Trophoblast cell (in vitro differentiated cells and primary cell): ENCODE measurements around the gene UBE2L5.

Experiments used
- DNase-seq, 2 donors: peaks; one replicate each; pipeline ENCODE4 v3.0.0-alpha.2; 2016
- H2AFZ ChIP-seq: 2 replicates; pipeline ENCODE4 v1.6.1; 2013; ENCODE audit warnings: low read length, moderate library complexity, mild to moderate bottlenecking; ENCODE audit not compliant: insufficient read depth, poor library complexity
- H2AK5ac ChIP-seq: 2 replicates; pipeline ENCODE4 v1.6.1; 2013; ENCODE audit warnings: mild to moderate bottlenecking, low read length
- H2BK120ac ChIP-seq: 2 replicates; pipeline ENCODE4 v1.6.1; 2013; ENCODE audit warnings: low read length, mild to moderate bottlenecking, moderate library complexity; ENCODE audit not compliant: insufficient read depth, poor library complexity
- H2BK12ac ChIP-seq: 2 replicates; pipeline ENCODE4 v1.6.1; 2013; ENCODE audit warnings: mild to moderate bottlenecking, low read length, moderate library complexity
- H2BK5ac ChIP-seq: 2 replicates; pipeline ENCODE4 v1.6.1; 2013; ENCODE audit warnings: low read length, low read depth, moderate library complexity, mild to moderate bottlenecking; ENCODE audit not compliant: poor library complexity
- H3K14ac ChIP-seq: 2 replicates; pipeline ENCODE4 v1.6.1; 2013; ENCODE audit warnings: mild to moderate bottlenecking, low read length
- H3K18ac ChIP-seq: 2 replicates; pipeline ENCODE4 v1.6.1; 2013; ENCODE audit warnings: mild to moderate bottlenecking, low read length
- H3K23ac ChIP-seq: 2 replicates; pipeline ENCODE4 v1.6.1; 2013; ENCODE audit warnings: low read length
- H3K27ac ChIP-seq: 2 replicates; pipeline ENCODE4 v1.5.1; 2013; ENCODE audit warnings: low read depth, mild to moderate bottlenecking, inconsistent platforms, low read length, moderate library complexity
- H3K27me3 ChIP-seq: 2 replicates; pipeline ENCODE4 v1.6.1; 2013; ENCODE audit warnings: inconsistent platforms, mild to moderate bottlenecking, low read length, moderate library complexity; ENCODE audit not compliant: insufficient read depth
- H3K36me3 ChIP-seq, 2 experiments: 1 replicate in 1 of 2; 2 replicates in 1 of 2; pipeline ENCODE4 v1.6.1; 2013; ENCODE audit warnings: low read length in 2 of 2, mild to moderate bottlenecking in 2 of 2, moderate library complexity in 1 of 2; ENCODE audit not compliant: insufficient read depth in 2 of 2, control insufficient read depth in 1 of 2
- H3K4ac ChIP-seq: 2 replicates; pipeline ENCODE4 v1.6.1; 2013; ENCODE audit warnings: low read depth, mild to moderate bottlenecking, low read length, moderate library complexity
- H3K4me1 ChIP-seq, 2 experiments: 1 replicate in 1 of 2; 2 replicates in 1 of 2; pipeline ENCODE4 v1.6.1; 2013; ENCODE audit warnings: low read length in 2 of 2, mild to moderate bottlenecking in 2 of 2, moderate library complexity in 1 of 2; ENCODE audit not compliant: insufficient read depth in 2 of 2, control insufficient read depth in 1 of 2
- H3K4me2 ChIP-seq: 2 replicates; pipeline ENCODE4 v1.6.1; 2013; ENCODE audit warnings: inconsistent platforms, mild to moderate bottlenecking, low read length, moderate library complexity
- H3K4me3 ChIP-seq: 2 replicates; pipeline ENCODE4 v1.5.1; 2013; ENCODE audit warnings: mild to moderate bottlenecking, low read depth, low read length, inconsistent platforms
- H3K79me1 ChIP-seq: one replicate; pipeline ENCODE4 v1.6.1; 2013; ENCODE audit warnings: low read length
- H3K79me2 ChIP-seq: 2 replicates; pipeline ENCODE4 v1.6.1; 2013; ENCODE audit warnings: low read length, mild to moderate bottlenecking; ENCODE audit not compliant: control insufficient read depth, insufficient read depth, poor library complexity
- H3K9ac ChIP-seq: 2 replicates; pipeline ENCODE4 v1.6.1; 2013; ENCODE audit warnings: mild to moderate bottlenecking, low read length
- H3K9me3 ChIP-seq: 2 replicates; pipeline ENCODE4 v1.6.1; 2013; ENCODE audit warnings: low read depth, mild to moderate bottlenecking, control low read depth, inconsistent platforms, low read length; ENCODE audit not compliant: insufficient read depth
- H4K12ac ChIP-seq: 2 replicates; pipeline ENCODE4 v1.6.1; 2013; ENCODE audit warnings: low read depth, mild to moderate bottlenecking, low read length, moderate library complexity
- H4K8ac ChIP-seq: 2 replicates; pipeline ENCODE4 v1.6.1; 2013; ENCODE audit warnings: low read depth, mild to moderate bottlenecking, low read length, moderate library complexity
- H4K91ac ChIP-seq: one replicate; pipeline ENCODE4 v1.6.1; 2013; ENCODE audit warnings: low read depth, mild to moderate bottlenecking, low read length, moderate library complexity
- WGBS: extraction: QIAGEN DNeasy Blood & Tissue Kit; methylation state at CpG from one replicate; pipeline ENCODE4 v1.1.7; 2013; ENCODE audit warnings: missing lambda C conversion rate; ENCODE audit not compliant: insufficient read length, insufficient coverage; ENCODE audit errors: extremely low coverage; 5-methylcytosine and 5-hydroxymethylcytosine counted together

UBE2L5 gene

GRCh38 chr13:30388406-30389283 lies 33.6 kb upstream of the UBE2L5 start:
- Histone ChIP-seq H3K4me1 (peaks cover 5 to 6% of the 10 kb centered on the region in 2 experiments), H3K27me3 (peaks cover 2% of the 10 kb centered on the region), H4K91ac (no peak overlapping the region), H3K4ac (no peak overlapping the region), H3K27ac (peak overlapping the region; percentile 14), H4K8ac (no peak overlapping the region), H3K14ac (no peak overlapping the region), H3K79me1 (no peaks in the 10 kb centered on the region), H2BK12ac (no peak overlapping the region), H3K4me2 (peak overlapping the region; percentile 29), H3K4me3 (no peak overlapping the region), H2AK5ac (no peak overlapping the region), H3K23ac (no peak overlapping the region), H3K9me3 (no peaks in the 10 kb centered on the region), H3K79me2 (no peaks in the 10 kb centered on the region), H3K36me3 (no peaks in the 10 kb centered on the region), H2BK120ac (no peak overlapping the region), H3K9ac (no peak overlapping the region), H4K12ac (no peak overlapping the region), H3K18ac (no peak overlapping the region), H2AFZ (peak overlapping the region; percentile 27), H2BK5ac (peak overlapping the region; percentile 32)
- no CpG with 5 or more reads among the region's 15 CpGs for WGBS
- DNase-seq = peak; percentile 85 to 86

- H2AFZ ChIP-seq = no peak overlapping the region
Measured at GRCh38 chr13:30391956-30392680, 30.2 kb upstream of the UBE2L5 start.

GRCh38 chr13:30392681-30393045 lies 29.6 kb upstream of the UBE2L5 start:
- no peak overlapping the region for H2BK5ac ChIP-seq
- H3K9me3 ChIP-seq = no peaks in the 10 kb centered on the region
- H3K79me2 ChIP-seq = no peaks in the 10 kb centered on the region
- peaks cover 3% of the 10 kb centered on the region for H3K79me1 ChIP-seq
- H2BK120ac ChIP-seq = no peak overlapping the region
- H3K4me3 ChIP-seq = no peak overlapping the region
- H3K27ac ChIP-seq = no peak overlapping the region
- no peak overlapping the region for H3K18ac ChIP-seq
- H3K14ac ChIP-seq = no peak overlapping the region
- H3K4me1 ChIP-seq = peaks cover 6 to 10% of the 10 kb centered on the region in 2 experiments
- peaks cover 4% of the 10 kb centered on the region for H3K27me3 ChIP-seq
- H3K4ac ChIP-seq = no peak overlapping the region
- no peak overlapping the region for H4K91ac ChIP-seq
- DNase-seq = no peak
- no peak overlapping the region for H2BK12ac ChIP-seq
- no peak overlapping the region for H2AFZ ChIP-seq
- no CpG with 5 or more reads among the region's 5 CpGs for WGBS
- H3K9ac ChIP-seq = no peak overlapping the region
- no peaks in the 10 kb centered on the region for H3K36me3 ChIP-seq
- no peak overlapping the region for H4K12ac ChIP-seq
- H3K4me2 ChIP-seq = no peak overlapping the region
- H2AK5ac ChIP-seq = no peak overlapping the region
- no peak overlapping the region for H4K8ac ChIP-seq
- H3K23ac ChIP-seq = no peak overlapping the region

More at GRCh38 chr13:30391956-30392680, 30.2 kb upstream of the UBE2L5 start:
- H3K9me3 ChIP-seq = no peaks in the 10 kb centered on the region
- no CpG with 5 or more reads among the region's 9 CpGs for WGBS
- no peaks in the 10 kb centered on the region for H3K79me2 ChIP-seq
- H2AK5ac ChIP-seq = no peak overlapping the region
- no peak overlapping the region for H2BK120ac ChIP-seq
- H3K36me3 ChIP-seq = no peaks in the 10 kb centered on the region
- H3K14ac ChIP-seq = no peak overlapping the region
- no peak overlapping the region for H4K91ac ChIP-seq
- H3K4ac ChIP-seq = no peak overlapping the region
- no peak overlapping the region for H4K12ac ChIP-seq
- peaks cover 4% of the 10 kb centered on the region for H3K27me3 ChIP-seq
- no peak overlapping the region for H3K23ac ChIP-seq
- no peak overlapping the region for H3K9ac ChIP-seq
- no peak overlapping the region for H2BK5ac ChIP-seq
- no peak for DNase-seq
- no peak overlapping the region for H3K4me2 ChIP-seq
- no peak overlapping the region for H2BK12ac ChIP-seq
- peaks cover 3% of the 10 kb centered on the region for H3K79me1 ChIP-seq
- H4K8ac ChIP-seq = no peak overlapping the region
- peaks cover 6 to 10% of the 10 kb centered on the region in 2 experiments for H3K4me1 ChIP-seq
- H3K27ac ChIP-seq = no peak overlapping the region
- H3K18ac ChIP-seq = no peak overlapping the region
- no peak overlapping the region for H3K4me3 ChIP-seq

- no peak overlapping the region for H3K9ac ChIP-seq
- no peaks in the 10 kb centered on the region for H3K36me3 ChIP-seq
- H3K4me3 ChIP-seq = no peak overlapping the region
- peaks cover 3% of the 10 kb centered on the region for H3K79me1 ChIP-seq
- peak overlapping the region; percentile 72 for H2AFZ ChIP-seq
- no peak overlapping the region for H3K27ac ChIP-seq
- no CpG with 5 or more reads among the region's 7 CpGs for WGBS
- no peak overlapping the region for H2AK5ac ChIP-seq
- H3K79me2 ChIP-seq = no peaks in the 10 kb centered on the region
- H3K9me3 ChIP-seq = no peaks in the 10 kb centered on the region
- H3K4me2 ChIP-seq = peak overlapping the region; percentile 69
- no peak overlapping the region for H3K23ac ChIP-seq
- no peak overlapping the region for H4K12ac ChIP-seq
- H3K4me1 ChIP-seq = peaks cover 0 to 5% of the 10 kb centered on the region in 2 experiments
- no peak overlapping the region for H2BK12ac ChIP-seq
- H3K18ac ChIP-seq = no peak overlapping the region
- peak overlapping the region; percentile 44 for H4K8ac ChIP-seq
- peaks cover 4% of the 10 kb centered on the region for H3K27me3 ChIP-seq
- no peak overlapping the region for H4K91ac ChIP-seq
- no peak overlapping the region for H3K14ac ChIP-seq
- H2BK120ac ChIP-seq = no peak overlapping the region
- no peak for DNase-seq
- no peak overlapping the region for H2BK5ac ChIP-seq
- H3K4ac ChIP-seq = no peak overlapping the region
Measured at GRCh38 chr13:30394751-30395191, 27.5 kb upstream of the UBE2L5 start.
